ENCODE results near the gene CPNE9. TPM values are rescaled to one million over a fixed set of nuclear protein-coding genes. Genes with fewer than 3 reads are reported as not detected.

Gene CPNE9
- total and polyA plus RNA-seq, 2 experiments from 2014 or later = 7.0 to 8.8 TPM

GRCh38 chr3:9678493-9678892, 25.1 kb upstream of the CPNE9 start (continued):
- TF ChIP-seq REST (IDR thresholded peaks at IDR 0.05; ENCODE audit: unreplicated experiment) (no peak), STAT1 (IDR thresholded peaks at IDR 0.05; ENCODE audit: unreplicated experiment) (no peak), ZNF114 (CRISPR knock-in tag; IDR thresholded peaks at IDR 0.05) (no peak), NANOG (IDR thresholded peaks at IDR 0.05; ENCODE audit: borderline replicate concordance) (no peak)

GRCh38 chr3:9679476-9680080, 24.1 kb upstream of the CPNE9 start:
- DNase-seq (ENCODE audit: low spot score) (no peak), ATAC-seq (no peak)
- no peaks in the 10 kb centered on the region for H3K4me1 ChIP-seq (ENCODE audit: insufficient read depth)
- Mint-ChIP-seq H3K4me1 (no peaks in the 10 kb centered on the region; the same call in 2 of the 3 replicates), H3K4me3 (no peak overlapping the region), H3K27ac (peak overlapping the region; percentile 60; the same call in 1 of the 2 replicates), H3K9me3 (no peaks in the 10 kb centered on the region), H3K36me3 (ENCODE audit: low read depth) (peaks cover 44% of the 10 kb centered on the region), H3K27me3 (ENCODE audit: insufficient read depth, low read depth, poor library complexity) (peaks cover 1% of the 10 kb centered on the region)
- no peak overlapping the region for H2AFZ ChIP-seq
- H3K79me2 ChIP-seq (replicated peaks; ENCODE audit: insufficient read depth) = no peaks in the 10 kb centered on the region
- H3K27ac ChIP-seq (ENCODE audit: low read depth) = no peak overlapping the region
- H4K20me1 ChIP-seq (replicated peaks; ENCODE audit: insufficient read depth) = peaks cover 15% of the 10 kb centered on the region; the same call in 1 of the 2 replicates
- H3F3A ChIP-seq (replicated peaks; ENCODE audit: low read depth) = no peaks in the 10 kb centered on the region
- no peaks in the 10 kb centered on the region; the same call in 1 of the 2 replicates for H3K36me3 ChIP-seq (ENCODE audit: insufficient read depth)
- H3K9me2 ChIP-seq (ENCODE audit: insufficient read depth) = no peaks in the 10 kb centered on the region
- H3K4me3 ChIP-seq = no peak overlapping the region
- H3K27me3 ChIP-seq (ENCODE audit: insufficient read depth) = no peaks in the 10 kb centered on the region
- no peak overlapping the region for H3K4me2 ChIP-seq
- TF ChIP-seq CREB1 (CRISPR knock-in tag; IDR thresholded peaks at IDR 0.05; ENCODE audit: low read depth) (no peak), NANOG (IDR thresholded peaks at IDR 0.05; ENCODE audit: borderline replicate concordance) (no peak), ETS1 (IDR thresholded peaks at IDR 0.05) (no peak), JUNB (IDR thresholded peaks at IDR 0.05; ENCODE audit: unreplicated experiment) (no peak), ZNF114 (CRISPR knock-in tag; IDR thresholded peaks at IDR 0.05) (no peak), CTCF (conservative IDR thresholded peaks at IDR 0.05; ENCODE audit: low read depth in 2 of 2) (no peak), EZH2 (IDR thresholded peaks at IDR 0.05; ENCODE audit: low read depth, unreplicated experiment) (no peak), ZNF462 (CRISPR knock-in tag; IDR thresholded peaks at IDR 0.05) (no peak), EZH2phosphoT487 (IDR thresholded peaks at IDR 0.05; ENCODE audit: unreplicated experiment) (no peak), POLR2AphosphoS5 (IDR thresholded peaks at IDR 0.05; ENCODE audit: low read depth) (no peak), STAT1 (IDR thresholded peaks at IDR 0.05; ENCODE audit: unreplicated experiment) (no peak)
